Subcutaneous adipose tissue (tissue), 4 donors: ENCODE results near the gene MLLT3. TPM values are rescaled to one million over a fixed set of nuclear protein-coding genes. Genes with fewer than 3 reads are reported as not detected.

Source experiments
- CTCF ChIP-seq: fragments of 450-650 bp; IDR thresholded peaks from one replicate; pipeline ENCODE4 v1.5.1; 2016; ENCODE audit warnings: low read depth, mild to moderate bottlenecking, control low read depth, antibody characterized with exemption, moderate library complexity
- total RNA-seq, 4 donors: library from RNA; depleted of rRNA; stranded (reverse); fragments of >200 nt; gene quantifications; one replicate each; pipeline ENCODE4 v1.1.0, GENCODE V29; 2016

Gene MLLT3
- total RNA-seq, 4 donors from 2014 or later, result 10.2 to 15.3 (median 11.0) TPM

GRCh38 chr9:20642045-20642444 is 19.7 kb upstream of the MLLT3 start:
- no peak for TF ChIP-seq CTCF

GRCh38 chr9:20640331-20641187 is 18.3 kb upstream of the MLLT3 start:
- no peak for TF ChIP-seq CTCF

DNA sequence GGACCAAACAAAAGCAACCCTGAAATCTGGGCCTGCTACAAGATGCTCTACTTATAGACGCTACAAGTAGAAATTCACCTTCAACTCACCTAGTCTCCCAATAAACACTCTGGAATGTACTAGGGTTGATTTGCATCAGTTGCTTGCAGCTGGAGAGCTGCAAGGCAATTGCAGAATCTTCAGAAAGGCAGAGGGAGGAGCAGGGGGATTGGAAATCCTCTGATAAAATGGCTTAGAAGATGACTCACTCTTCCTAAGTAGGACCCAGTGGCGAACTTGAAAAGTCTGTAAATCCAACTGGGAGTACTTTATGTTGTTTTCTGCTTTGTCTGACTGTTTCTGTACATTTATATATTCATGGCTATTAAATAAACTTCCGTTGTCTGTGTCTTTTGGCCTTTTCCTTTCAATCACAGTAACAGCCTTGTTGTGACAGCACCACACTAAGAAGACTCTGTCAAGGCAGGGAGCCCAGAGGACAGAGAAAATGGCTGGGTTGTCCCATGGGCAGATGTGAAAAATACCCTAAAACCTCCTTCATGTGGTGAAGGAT is 14.7 kb upstream of the MLLT3 start:
- no peak for TF ChIP-seq CTCF

GRCh38 chr9:20634895-20635294 is 12.6 kb upstream of the MLLT3 start:
- no peak for TF ChIP-seq CTCF

DNA sequence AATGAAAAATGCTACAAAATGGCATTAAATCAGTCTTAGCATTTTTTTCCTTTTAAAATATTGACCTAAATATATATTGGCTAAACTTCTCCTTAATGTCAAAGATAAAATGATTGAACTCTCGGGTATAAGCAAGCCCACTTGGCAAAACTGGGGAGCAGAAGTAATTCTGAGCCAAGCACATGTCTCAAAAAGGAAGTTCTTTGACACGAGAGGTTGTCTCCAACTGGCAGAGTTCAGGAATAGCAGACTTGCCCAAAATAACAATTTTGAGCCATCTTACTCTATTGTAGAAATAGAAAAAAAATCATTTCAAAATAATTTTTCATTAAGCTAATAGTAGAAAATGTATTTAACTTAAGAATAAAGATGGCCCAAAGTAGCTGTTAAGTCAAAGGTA is 10.4 kb upstream of the MLLT3 start:
- TF ChIP-seq CTCF, result no peak

DNA sequence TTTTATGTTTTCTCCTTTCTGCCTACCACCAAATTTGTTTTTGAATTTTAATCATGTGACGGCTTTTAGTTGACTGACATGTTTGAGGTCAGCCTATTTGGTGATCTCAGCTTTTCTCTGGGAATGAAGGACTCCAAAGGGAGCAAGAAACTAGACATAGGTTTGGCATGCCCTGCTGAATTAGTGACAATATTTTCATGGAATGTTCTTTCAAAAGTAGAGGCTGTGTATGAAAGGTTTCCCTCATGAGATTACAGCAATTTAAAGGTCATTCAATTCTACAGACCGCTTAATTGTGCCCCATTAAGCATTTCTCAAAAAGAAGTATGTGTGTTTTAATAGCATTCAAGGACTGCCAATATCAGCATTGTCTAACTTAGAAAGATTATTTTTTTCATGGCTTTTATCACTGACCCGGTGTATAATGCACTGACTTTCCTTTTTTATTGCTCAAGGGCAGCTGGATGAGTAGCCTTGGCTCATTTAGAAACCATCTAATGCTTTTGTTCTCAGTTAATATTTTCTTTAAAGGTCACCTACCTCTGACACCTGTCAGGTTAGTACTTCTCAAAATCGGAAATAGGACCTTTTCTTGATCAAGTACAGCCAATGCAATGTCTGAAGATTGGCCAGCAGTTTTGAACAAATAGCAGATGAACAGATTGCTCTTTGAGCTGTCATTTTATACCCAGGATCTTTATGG is 8.1 kb upstream of the MLLT3 start:
- no peak for TF ChIP-seq CTCF

- TF ChIP-seq CTCF, result no peak
These were observed 2.7 kb upstream of the MLLT3 start for GRCh38 chr9:20625003-20625349.
